Effector memory CD4-positive, alpha-beta T cell (primary cell): ENCODE measurements around the gene RFC1.
"Not testable (repeated sequence)": the region's sequence is repeated elsewhere in the genome, so short reads cannot be mapped to it uniquely, and the experiment has no call there.

Experiments
- DNase-seq, 3 donors: peaks; one replicate each; pipeline ENCODE4 v3.0.0-alpha.2; 2020
- H3K27ac ChIP-seq: 2 replicates; pipeline ENCODE4 v1.7.0; 2013; ENCODE audit warnings: mild to moderate bottlenecking, low read length, moderate library complexity; ENCODE audit not compliant: insufficient read depth, poor library complexity, severe bottlenecking
- H3K27me3 ChIP-seq: replicated peaks from 2 replicates; pipeline ENCODE4 v1.7.0; 2013; ENCODE audit warnings: mild to moderate bottlenecking, low read length; ENCODE audit not compliant: insufficient read depth, control insufficient read depth, poor library complexity, severe bottlenecking
- H3K36me3 ChIP-seq: 2 replicates; pipeline ENCODE4 v1.7.0; 2013; ENCODE audit warnings: mild to moderate bottlenecking, low read length, moderate library complexity; ENCODE audit not compliant: control insufficient read depth, insufficient read depth
- H3K4me1 ChIP-seq: 2 replicates; pipeline ENCODE4 v1.7.0; 2013; ENCODE audit warnings: low read length, mild to moderate bottlenecking; ENCODE audit not compliant: control insufficient read depth, insufficient read depth, poor library complexity, severe bottlenecking
- H3K4me3 ChIP-seq: 2 replicates; pipeline ENCODE4 v1.7.0; 2013; ENCODE audit warnings: low read length, low read depth, mild to moderate bottlenecking; ENCODE audit not compliant: insufficient read depth, poor library complexity, severe bottlenecking
- H3K9me3 ChIP-seq: 2 replicates; pipeline ENCODE4 v1.7.0; 2013; ENCODE audit warnings: mild to moderate bottlenecking, low read length, moderate library complexity; ENCODE audit not compliant: control insufficient read depth

The RFC1 gene

DNA sequence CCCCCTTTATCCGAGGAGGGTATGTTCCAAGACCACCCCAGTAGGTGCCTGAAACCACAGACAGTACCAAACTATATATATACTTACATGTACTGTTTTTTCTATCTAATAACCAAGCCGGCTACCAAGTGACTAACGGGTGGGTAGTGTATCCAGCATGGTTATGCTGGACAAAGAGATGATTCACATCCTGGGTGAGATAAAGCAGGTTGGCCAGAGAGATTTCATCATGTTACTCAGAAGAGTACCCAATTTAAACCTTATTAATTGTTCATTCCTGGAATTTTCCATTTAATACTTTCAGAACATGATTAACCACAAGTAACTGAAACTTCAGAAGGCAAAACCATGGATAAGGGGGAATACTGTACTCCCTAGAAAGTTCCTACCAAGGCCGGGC, 46.5 kb downstream of the RFC1 start:
- no peak overlapping the region for H3K4me3 ChIP-seq
- peaks cover 52% of the 10 kb centered on the region for H3K36me3 ChIP-seq
- H3K27me3 ChIP-seq: no peaks in the 10 kb centered on the region
- H3K27ac ChIP-seq: no peak overlapping the region
- DNase-seq: no peak
- H3K4me1 ChIP-seq: no peaks in the 10 kb centered on the region
- H3K9me3 ChIP-seq: no peaks in the 10 kb centered on the region

DNA sequence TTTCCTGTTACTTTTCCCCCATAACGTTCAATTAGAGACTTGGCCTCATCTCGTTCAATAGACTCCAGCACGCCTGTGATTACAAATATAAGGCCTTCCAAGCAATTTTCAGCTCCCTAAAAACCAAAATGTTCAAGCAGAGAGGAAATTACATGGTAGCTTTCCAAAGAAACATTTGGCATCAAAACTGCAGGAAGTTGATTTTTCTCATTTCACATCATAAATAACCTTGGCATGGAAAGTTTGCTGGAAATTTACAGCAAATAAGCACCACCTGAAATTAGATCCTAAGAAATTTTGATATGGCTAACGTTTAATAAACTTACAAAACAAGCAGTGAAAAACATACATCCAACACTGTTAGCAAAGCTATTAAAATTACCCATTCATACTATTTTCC, 53.3 kb downstream of the RFC1 start:
- Histone ChIP-seq H3K27ac (no peak overlapping the region), H3K4me3 (no peak overlapping the region), H3K4me1 (no peaks in the 10 kb centered on the region), H3K9me3 (no peaks in the 10 kb centered on the region), H3K27me3 (no peaks in the 10 kb centered on the region), H3K36me3 (peaks cover 68% of the 10 kb centered on the region)
- DNase-seq: no peak

DNA sequence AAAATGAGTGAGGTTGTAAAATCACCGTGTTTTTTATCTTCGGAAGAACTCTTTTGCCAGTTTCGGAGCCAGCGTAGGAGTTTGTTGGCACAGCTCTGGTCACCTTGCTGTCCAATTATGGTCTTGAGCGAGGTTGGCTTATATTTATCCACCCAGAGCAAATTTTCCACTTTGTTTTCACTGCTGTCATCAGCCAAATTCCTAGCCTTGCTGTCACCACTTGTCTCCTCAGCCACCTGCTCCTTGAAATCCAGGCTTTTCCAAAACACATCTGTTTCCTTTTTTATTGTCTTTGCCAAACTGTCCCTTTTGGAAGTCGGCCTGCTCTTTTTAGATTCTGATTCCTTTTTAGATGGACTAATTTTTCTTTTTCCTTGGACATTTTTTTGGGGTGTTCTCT, 57.6 kb downstream of the RFC1 start:
- peaks cover 64% of the 10 kb centered on the region for H3K36me3 ChIP-seq
- DNase-seq: no peak

DNA sequence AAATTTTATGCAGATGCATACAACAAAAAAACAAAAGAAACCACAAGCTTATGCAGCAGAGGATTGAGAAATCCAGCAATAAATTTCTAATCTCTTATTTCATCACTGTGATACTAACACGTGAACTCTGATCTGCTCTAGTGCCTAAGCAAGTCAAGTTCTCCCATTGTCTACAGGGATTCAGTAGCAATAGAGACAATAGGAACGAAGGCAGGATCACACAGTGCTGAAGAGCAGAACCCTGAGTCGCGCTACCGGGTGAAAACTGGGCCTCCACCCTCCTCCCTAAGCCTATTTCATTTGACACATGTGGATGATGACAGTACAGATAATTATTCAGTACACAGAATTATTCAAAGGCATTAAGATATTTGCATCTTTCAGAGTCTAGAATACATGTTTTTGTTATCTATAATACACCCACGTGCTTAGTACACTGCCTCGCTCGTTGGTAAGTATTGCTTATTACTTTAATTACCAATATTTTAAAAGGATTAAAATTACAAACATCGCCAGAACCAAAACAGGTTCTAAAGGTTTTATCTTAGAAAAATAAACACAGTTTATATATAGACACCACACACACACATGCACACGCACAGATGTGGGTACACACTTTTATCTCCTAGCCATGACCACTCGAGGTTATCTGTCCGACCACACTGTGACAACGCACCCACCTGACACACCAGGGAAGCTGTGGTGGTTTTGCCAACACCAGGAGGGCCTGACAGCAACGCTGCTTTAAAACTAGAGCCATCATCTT, 60.1 kb downstream of the RFC1 start:
- DNase-seq: no peak
- no peak overlapping the region for H3K4me3 ChIP-seq
- peaks cover 68% of the 10 kb centered on the region for H3K36me3 ChIP-seq
- H3K27ac ChIP-seq: no peak overlapping the region
- no peaks in the 10 kb centered on the region for H3K9me3 ChIP-seq
- H3K4me1 ChIP-seq: no peaks in the 10 kb centered on the region
- H3K27me3 ChIP-seq: no peaks in the 10 kb centered on the region

More for the DNA sequence above, 57.6 kb downstream of the RFC1 start:
- no peak overlapping the region for H3K27ac ChIP-seq
- no peaks in the 10 kb centered on the region for H3K4me1 ChIP-seq
- H3K27me3 ChIP-seq: no peaks in the 10 kb centered on the region
- H3K9me3 ChIP-seq: no peaks in the 10 kb centered on the region
- H3K4me3 ChIP-seq: no peak overlapping the region

DNA sequence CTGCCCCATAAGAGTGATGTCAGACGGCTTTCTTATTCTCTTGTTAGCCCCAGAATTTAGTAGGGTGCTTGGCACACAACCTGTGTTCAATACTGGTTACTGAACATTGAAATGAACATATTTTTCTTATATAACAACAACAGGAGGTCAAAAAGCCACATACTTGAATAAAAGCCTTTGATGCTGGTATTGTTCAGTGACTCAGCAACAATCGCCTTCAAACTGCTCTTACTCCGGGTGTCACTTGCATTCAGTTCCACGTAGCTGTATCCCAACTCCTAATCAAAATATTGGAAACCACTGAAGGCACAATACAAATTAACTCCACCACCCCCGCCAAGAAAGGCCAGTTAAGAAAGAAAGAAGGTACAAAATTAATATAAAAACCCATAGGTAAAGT, 61.5 kb downstream of the RFC1 start:
- H3K9me3 ChIP-seq: no peaks in the 10 kb centered on the region
- no peaks in the 10 kb centered on the region for H3K27me3 ChIP-seq
- no peak overlapping the region for H3K4me3 ChIP-seq
- no peaks in the 10 kb centered on the region for H3K4me1 ChIP-seq
- no peak for DNase-seq
- H3K27ac ChIP-seq: no peak overlapping the region
- peaks cover 62% of the 10 kb centered on the region for H3K36me3 ChIP-seq

DNA sequence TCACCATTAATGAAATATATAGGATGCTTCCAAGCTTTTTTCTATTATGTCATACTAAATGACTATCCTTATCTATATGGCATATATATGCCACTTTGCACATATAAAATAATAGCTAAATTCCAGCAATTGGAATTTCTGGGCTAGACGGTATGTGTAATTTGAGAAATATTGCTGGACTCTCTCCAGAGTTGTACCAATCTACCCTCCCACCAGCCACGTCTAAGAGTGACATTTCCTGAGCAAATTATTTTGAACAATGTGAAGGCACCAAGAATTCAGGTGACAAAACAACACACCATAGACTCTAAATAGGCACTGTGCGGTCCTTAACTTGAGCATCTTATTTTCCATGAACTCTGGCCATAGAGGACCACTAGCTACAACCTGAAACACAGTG, 62.3 kb downstream of the RFC1 start:
- Histone ChIP-seq H3K4me1 (no peaks in the 10 kb centered on the region), H3K27me3 (no peaks in the 10 kb centered on the region), H3K36me3 (peaks cover 61% of the 10 kb centered on the region), H3K27ac (no peak overlapping the region), H3K9me3 (no peaks in the 10 kb centered on the region), H3K4me3 (no peak overlapping the region)
- no peak for DNase-seq

DNA sequence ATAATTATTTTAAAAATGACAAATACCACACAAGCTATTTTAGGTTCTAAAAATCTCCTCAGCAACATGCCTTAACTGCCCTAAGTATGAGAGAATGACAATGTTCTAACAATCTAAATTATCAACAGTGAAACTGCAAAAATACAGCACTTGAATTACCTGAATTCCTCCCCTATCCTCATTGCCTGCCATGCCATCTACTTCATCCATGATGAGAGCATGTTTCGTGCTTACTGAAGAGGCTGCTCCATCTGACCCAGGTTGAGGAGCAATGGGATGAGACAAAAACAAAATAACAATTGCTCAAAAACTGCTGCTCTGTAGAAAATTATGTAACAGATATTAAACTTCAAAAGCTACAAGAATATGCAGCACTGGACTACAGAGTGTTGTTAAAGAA, 63.3 kb downstream of the RFC1 start:
- Histone ChIP-seq H3K9me3 (no peaks in the 10 kb centered on the region), H3K27ac (no peak overlapping the region), H3K36me3 (peaks cover 60% of the 10 kb centered on the region), H3K27me3 (no peaks in the 10 kb centered on the region), H3K4me3 (no peak overlapping the region), H3K4me1 (no peaks in the 10 kb centered on the region)
- DNase-seq: no peak

DNA sequence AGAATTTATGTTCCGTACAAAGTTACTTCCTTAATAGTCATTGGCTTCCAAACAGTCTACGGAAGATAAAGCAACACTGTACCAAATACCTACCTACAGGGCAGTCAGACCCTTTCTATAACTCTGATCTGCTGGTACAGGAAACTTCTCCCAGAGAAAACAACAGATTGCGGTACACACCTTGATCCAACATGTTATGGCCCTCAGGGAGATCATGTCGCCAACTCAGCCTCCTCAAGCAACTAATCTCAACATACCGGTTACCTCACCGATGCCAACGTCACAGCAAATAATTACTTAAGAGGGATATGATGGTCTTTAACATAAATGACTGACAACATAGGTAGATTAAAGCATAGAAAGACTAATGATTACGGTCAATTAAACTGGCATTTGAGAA, 70.4 kb downstream of the RFC1 start:
- no peak for DNase-seq
- peaks cover 44% of the 10 kb centered on the region for H3K36me3 ChIP-seq

DNA sequence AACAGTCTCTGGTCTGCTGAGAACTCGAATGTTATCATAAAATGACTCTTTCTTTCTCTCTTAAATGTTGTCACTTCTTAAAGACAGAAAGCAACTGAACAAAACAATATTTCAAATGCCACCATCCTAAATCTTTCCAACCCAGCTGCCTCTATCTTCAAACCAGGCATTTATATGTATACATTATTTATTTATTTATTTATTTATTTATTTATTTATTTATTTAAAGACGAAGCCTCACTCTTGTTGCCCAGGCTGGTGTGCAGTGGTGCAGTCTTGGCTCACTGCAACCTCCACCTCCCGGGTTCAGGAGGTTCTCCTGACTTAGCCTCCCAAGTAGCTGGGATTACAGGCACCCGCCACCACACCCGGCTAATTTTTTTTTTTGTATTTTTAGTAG, 73.7 kb downstream of the RFC1 start:
- DNase-seq, H3K27me3 ChIP-seq, H3K4me3 ChIP-seq, H3K4me1 ChIP-seq, H3K9me3 ChIP-seq, H3K27ac ChIP-seq: not testable (repeated sequence)
- H3K36me3 ChIP-seq: peaks cover 48% of the 10 kb centered on the region

More for the DNA sequence above, 70.4 kb downstream of the RFC1 start:
- Histone ChIP-seq H3K9me3 (no peaks in the 10 kb centered on the region), H3K4me3 (no peak overlapping the region), H3K27me3 (no peaks in the 10 kb centered on the region), H3K27ac (no peak overlapping the region), H3K4me1 (no peaks in the 10 kb centered on the region)

DNA sequence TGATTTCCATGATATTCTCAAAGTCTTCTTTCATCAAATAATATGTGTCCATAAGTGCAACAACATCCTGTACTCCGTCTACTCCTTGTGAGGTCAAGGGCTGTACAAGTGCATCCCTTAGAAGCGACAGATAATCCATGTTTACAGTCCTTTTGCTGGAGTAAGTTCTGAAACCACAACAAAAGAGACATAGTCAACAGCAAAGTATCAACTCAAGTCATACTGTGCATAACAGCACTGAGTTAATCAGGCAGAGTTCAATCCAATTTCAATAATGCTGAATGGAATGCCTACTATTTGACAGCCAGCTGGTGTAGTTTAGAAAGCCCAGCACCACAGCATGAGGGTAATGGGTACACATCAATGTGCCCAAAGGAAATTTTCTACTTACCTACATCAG, 74.5 kb downstream of the RFC1 start:
- Histone ChIP-seq H3K9me3 (no peaks in the 10 kb centered on the region), H3K4me1 (no peaks in the 10 kb centered on the region), H3K36me3 (peaks cover 49% of the 10 kb centered on the region), H3K4me3 (no peak overlapping the region), H3K27ac (no peak overlapping the region), H3K27me3 (no peaks in the 10 kb centered on the region)
- no peak for DNase-seq
